Activated CD4-positive, alpha-beta T cell treated with anti-CD3 and anti-CD28 coated beads for 36 hours (primary cell): ENCODE measurements around the gene RNF213. TPM values are rescaled to one million over a fixed set of nuclear protein-coding genes. Genes with fewer than 3 reads are reported as not detected.
"Not testable (repeated sequence)": the region's sequence is repeated elsewhere in the genome, so short reads cannot be mapped to it uniquely, and the experiment has no call there.

Source experiments
- ATAC-seq: fragments of 200-7000 bp; cut with Tn5 transposase; one replicate; pipeline ENCODE4 v1.10.0; 2021; ENCODE audit warnings: mild to moderate bottlenecking, moderate library complexity
- CTCF ChIA-PET: fragments of 350-600 bp; sonication (Branson Sonifier 250); formaldehyde crosslinking; loops from one replicate; lab custom pipeline; 2021; ENCODE audit warnings: antibody characterized with exemption; lab: Charles Lee
- POLR2A ChIA-PET: fragments of 350-600 bp; sonication (Branson Sonifier 250); formaldehyde crosslinking; loops from one replicate; lab custom pipeline; 2021; ENCODE audit warnings: antibody characterized with exemption, inconsistent platforms; lab: Charles Lee
- DNase-seq: peaks from one replicate; pipeline ENCODE4 v3.0.0-alpha.2; 2020
- H3K27ac Mint-ChIP-seq: one replicate; pipeline ENCODE4 v1.8.0; 2021; ENCODE audit warnings: mixed read lengths
- H3K27me3 Mint-ChIP-seq: one replicate; pipeline ENCODE4 v1.8.0; 2021; ENCODE audit warnings: mixed read lengths
- H3K36me3 Mint-ChIP-seq: one replicate; pipeline ENCODE4 v1.8.0; 2021; ENCODE audit warnings: low read depth, mixed read lengths
- H3K4me1 Mint-ChIP-seq: one replicate; pipeline ENCODE4 v1.8.0; 2021; ENCODE audit warnings: mixed read lengths
- H3K4me3 Mint-ChIP-seq: one replicate; pipeline ENCODE4 v1.8.0; 2021; ENCODE audit warnings: mild to moderate bottlenecking, moderate library complexity, mixed read lengths
- H3K9me3 Mint-ChIP-seq: one replicate; pipeline ENCODE4 v1.8.0; 2021; ENCODE audit warnings: low read depth, mixed read lengths
- intact Hi-C, 2 experiments: fragments of 100-400 bp; cut with DNase I in 1 of 2; cut with micrococcal nuclease in 1 of 2; formaldehyde crosslinking; loops; one replicate each; pipeline versions ENCODE4 v1.14.2 to v1.15.1; 2022 to 2024; cut with DNase I, micrococcal nuclease
- total RNA-seq, 2 experiments: library from RNA; stranded (reverse); gene quantifications; one replicate each; pipeline ENCODE4 v1.2.3, GENCODE V29; 2021

Gene RNF213
- total RNA-seq, 2 experiments from 2014 or later = 334 to 366 TPM

DNA sequence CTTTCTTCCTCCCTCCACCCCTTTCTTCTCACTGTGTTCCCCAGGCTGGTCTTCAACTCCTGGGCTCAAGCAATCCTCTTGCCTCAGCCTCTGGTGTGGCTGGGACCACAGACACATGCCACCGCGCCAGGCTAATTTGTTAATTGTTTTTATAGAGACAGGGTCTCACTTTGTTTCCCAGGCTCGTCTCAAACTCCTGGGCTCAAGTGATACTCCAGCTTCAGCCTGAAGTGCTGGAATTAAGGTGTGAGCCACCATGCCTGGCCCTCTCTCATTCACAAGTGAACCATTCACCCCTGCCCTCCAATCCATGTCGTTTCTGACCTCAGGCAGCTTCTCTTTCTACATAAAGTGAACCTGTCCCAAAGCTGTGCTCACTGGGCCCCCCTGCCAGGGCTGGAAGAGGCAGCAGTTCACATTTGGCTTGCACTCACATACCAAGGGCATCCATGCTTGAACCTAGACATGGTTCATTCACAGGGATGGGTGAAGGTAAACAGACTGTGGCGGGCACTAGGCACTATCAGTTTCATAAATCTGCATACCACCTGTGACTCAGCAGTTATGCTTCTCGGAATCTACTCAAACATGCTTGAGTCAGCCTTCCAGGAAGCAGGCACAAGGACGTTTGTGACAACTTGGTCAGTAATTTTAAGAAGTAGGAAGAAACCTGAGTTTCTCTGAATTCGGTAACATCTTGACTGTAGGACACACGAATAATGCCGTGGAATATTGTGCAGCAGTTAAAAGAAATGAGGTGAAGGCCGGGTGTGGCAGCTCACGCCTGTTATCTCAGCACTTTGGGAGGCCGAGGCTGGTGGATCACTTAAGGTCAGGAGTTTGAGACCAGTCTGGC, 6.0 kb upstream of the RNF213 start:
- Mint-ChIP-seq H3K9me3 (no peaks in the 10 kb centered on the region), H3K36me3 (peaks cover 2% of the 10 kb centered on the region), H3K4me1 (peaks cover 71% of the 10 kb centered on the region), H3K4me3 (peak overlapping the region; percentile 64), H3K27ac (peak overlapping the region; percentile 97), H3K27me3 (no peaks in the 10 kb centered on the region)
- POLR2A ChIA-PET = no interaction called here
- DNase-seq (peak; percentile 83), ATAC-seq (peak; percentile 62)
- intact Hi-C loops = loop anchor here (1.0 to 10.0 kb wide), 6 partner anchors 11 to 638 kb away; no protein-coding TSS in a partner anchor
- CTCF ChIA-PET = interaction anchor here (0.7 to 1.8 kb wide), 2 partner anchors 12 to 59 kb away, joined by 4 to 5 read pairs; no protein-coding TSS in a partner anchor

GRCh38 chr17:80256034-80256350, 4.7 kb upstream of the RNF213 start:
- Mint-ChIP-seq H3K27ac (peak overlapping the region; percentile 60), H3K4me3 (no peak overlapping the region), H3K36me3 (peaks cover 2% of the 10 kb centered on the region), H3K9me3 (no peaks in the 10 kb centered on the region), H3K27me3 (no peaks in the 10 kb centered on the region), H3K4me1 (peaks cover 74% of the 10 kb centered on the region)
- intact Hi-C loops = loop anchor here (5.0 to 10.0 kb wide), 2 partner anchors 261 to 636 kb away; no protein-coding TSS in a partner anchor
- ATAC-seq (no peak), DNase-seq (no peak)
- CTCF ChIA-PET = no interaction called here
- POLR2A ChIA-PET = no interaction called here

GRCh38 chr17:80257716-80258213, 2.9 kb upstream of the RNF213 start:
- no peak for ATAC-seq
- peaks cover 4% of the 10 kb centered on the region for H3K36me3 Mint-ChIP-seq
- POLR2A ChIA-PET = no interaction called here
- peak overlapping the region; percentile 98 for H3K27ac Mint-ChIP-seq
- DNase-seq = no peak
- peak overlapping the region; percentile 79 for H3K4me3 Mint-ChIP-seq
- H3K9me3 Mint-ChIP-seq = no peaks in the 10 kb centered on the region
- intact Hi-C loops = loop anchor here (1.0 to 10.0 kb wide), 5 partner anchors 38 to 635 kb away; partner anchors contain the start of gene CCDC40 (in 1 of the 2)
- CTCF ChIA-PET = no interaction called here
- no peaks in the 10 kb centered on the region for H3K27me3 Mint-ChIP-seq
- peaks cover 82% of the 10 kb centered on the region for H3K4me1 Mint-ChIP-seq

- POLR2A ChIA-PET, H3K9me3 Mint-ChIP-seq, CTCF ChIA-PET, H3K36me3 Mint-ChIP-seq, H3K27me3 Mint-ChIP-seq: not testable (repeated sequence)
- intact Hi-C loops = loop anchor here (1.0 to 10.0 kb wide), 5 partner anchors 39 to 634 kb away; partner anchors contain the start of gene CCDC40 (in 1 of the 2)
- peak overlapping the region; percentile 98 for H3K27ac Mint-ChIP-seq
- DNase-seq (peak; percentile 55), ATAC-seq (peak; percentile 21)
- peak overlapping the region; percentile 79 for H3K4me3 Mint-ChIP-seq
- H3K4me1 Mint-ChIP-seq = peaks cover 81% of the 10 kb centered on the region
Observed at GRCh38 chr17:80258296-80258695, 2.4 kb upstream of the RNF213 start.

DNA sequence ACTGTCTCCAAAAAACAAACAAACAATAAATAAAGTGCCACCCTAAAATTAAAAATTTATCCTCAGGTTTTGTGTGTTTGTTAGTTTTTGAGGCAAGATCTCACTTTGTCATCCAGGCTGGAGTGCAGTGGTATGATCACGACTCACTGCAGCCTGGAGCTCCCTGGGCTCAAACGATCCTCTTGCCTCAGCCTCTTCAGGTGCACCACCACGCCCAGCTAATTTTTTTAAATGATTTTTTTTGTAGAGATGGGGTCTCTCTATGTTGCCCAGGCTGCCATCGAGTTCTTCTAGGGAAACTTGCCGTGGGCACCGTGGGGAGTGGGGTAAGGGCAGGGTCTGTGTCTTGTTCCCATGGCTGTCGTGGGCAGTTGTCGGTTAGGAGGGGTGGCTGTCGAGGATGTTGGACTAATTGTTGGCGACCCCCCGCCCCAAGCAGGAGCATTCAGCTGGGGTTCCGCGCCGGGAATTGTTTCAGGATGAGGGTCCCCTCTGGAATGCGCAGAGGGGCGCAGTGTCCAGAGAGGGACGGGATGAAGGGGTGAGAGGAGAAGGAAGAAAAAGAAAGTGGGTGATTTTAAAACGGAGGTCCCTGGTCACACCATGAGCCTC, 1.1 kb upstream of the RNF213 start:
- ChIA-PET CTCF (no interaction called here), POLR2A (interaction anchor here (0.7 to 1.2 kb wide), 2 partner anchors 40 to 1431 kb away, joined by 4 read pairs; no protein-coding TSS in a partner anchor)
- Mint-ChIP-seq H3K4me1 (peaks cover 70% of the 10 kb centered on the region), H3K27ac (peak overlapping the region; percentile 98), H3K4me3 (peak overlapping the region; percentile 79), H3K9me3 (no peaks in the 10 kb centered on the region), H3K27me3 (no peaks in the 10 kb centered on the region), H3K36me3 (peaks cover 16% of the 10 kb centered on the region)
- ATAC-seq = no peak
- peak; percentile 61 for DNase-seq
- intact Hi-C loops = loop anchor here (2.0 to 10.0 kb wide), 11 partner anchors 195 to 835 kb away; partner anchors contain the start of genes CBX4 (in 1 of the 2), CBX8 (in 1 of the 2), CCDC40 (in 1 of the 2) and CHMP6 (in 1 of the 2)

DNA sequence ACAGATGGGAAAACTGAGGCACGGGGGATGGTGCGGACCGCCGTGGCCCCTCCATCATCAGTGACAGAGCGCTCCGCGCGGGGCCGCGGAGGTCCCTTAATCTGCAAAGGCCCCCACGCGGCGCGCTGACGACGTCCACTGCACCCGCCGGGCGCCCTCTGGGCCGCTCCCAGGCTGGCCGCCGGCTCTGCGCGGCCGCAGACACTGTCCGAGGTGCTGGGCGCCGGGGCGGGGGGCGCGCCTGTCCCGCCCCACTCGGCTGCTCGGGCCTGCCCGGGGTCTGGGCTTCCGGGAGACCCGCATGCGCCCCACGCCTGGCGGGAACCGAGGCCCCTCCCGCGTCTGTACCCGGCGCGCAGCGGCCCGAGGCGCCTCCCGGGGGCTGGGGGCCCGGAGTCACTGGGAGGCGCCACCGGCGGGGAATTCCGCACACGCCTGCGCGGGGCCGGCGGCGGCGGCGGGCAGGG, 550 bp upstream of the RNF213 start:
- Mint-ChIP-seq H3K4me3 (peak overlapping the region; percentile 79), H3K4me1 (peaks cover 65% of the 10 kb centered on the region), H3K27ac (peak overlapping the region; percentile 98), H3K9me3 (no peaks in the 10 kb centered on the region), H3K27me3 (no peaks in the 10 kb centered on the region), H3K36me3 (peaks cover 20% of the 10 kb centered on the region)
- DNase-seq (peak; percentile 90), ATAC-seq (peak; percentile 32)
- ChIA-PET CTCF (no interaction called here), POLR2A (interaction anchor here (0.7 to 1.6 kb wide), 3 partner anchors 50 to 1430 kb away, joined by 3 to 4 read pairs (median 3); no protein-coding TSS in a partner anchor)
- intact Hi-C loops = loop anchor here in 1 of 2 experiments (2.0 to 10.0 kb wide), 7 partner anchors 195 to 835 kb away; partner anchors contain the start of genes CBX4, CBX8 and CHMP6

GRCh38 chr17:80261159-80261894, 675 bp downstream of the RNF213 start:
- ChIA-PET POLR2A (interaction anchor here (1.1 to 1.6 kb wide), 3 partner anchors 41 to 113 kb away, joined by 3 to 4 read pairs (median 3); partner anchors contain the start of genes SGSH and SLC26A11), CTCF (interaction anchor here (1.6 kb wide), 1 partner anchor 8 kb away, joined by 4 read pairs; no protein-coding TSS in a partner anchor)
- Mint-ChIP-seq H3K27me3 (no peaks in the 10 kb centered on the region), H3K36me3 (peaks cover 29% of the 10 kb centered on the region), H3K9me3 (no peaks in the 10 kb centered on the region), H3K4me1 (peaks cover 63% of the 10 kb centered on the region), H3K27ac (peak overlapping the region; percentile 91), H3K4me3 (peak overlapping the region; percentile 98)
- intact Hi-C loops = loop anchor here in 1 of 2 experiments (1.0 to 10.0 kb wide), 9 partner anchors 114 to 833 kb away; partner anchors contain the start of genes CBX4, CBX8, CHMP6 and EIF4A3
- ATAC-seq (peak; percentile 20), DNase-seq (peak; percentile 84)

GRCh38 chr17:80261895-80262279, 1.2 kb downstream of the RNF213 start:
- ChIA-PET POLR2A (interaction anchor here (0.6 to 1.6 kb wide), 3 partner anchors 42 to 1467 kb away, joined by 3 to 7 read pairs (median 4); partner anchors contain the start of genes SGSH and SLC26A11), CTCF (interaction anchor here (0.7 to 1.6 kb wide), 2 partner anchors 9 to 255 kb away, joined by 3 to 4 read pairs; no protein-coding TSS in a partner anchor)
- Mint-ChIP-seq H3K4me1 (peaks cover 58% of the 10 kb centered on the region), H3K27me3 (no peaks in the 10 kb centered on the region), H3K4me3 (peak overlapping the region; percentile 98), H3K36me3 (peaks cover 29% of the 10 kb centered on the region), H3K9me3 (no peaks in the 10 kb centered on the region), H3K27ac (peak overlapping the region; percentile 91)
- ATAC-seq (no peak), DNase-seq (no peak)
- intact Hi-C loops = loop anchor here (1.0 to 10.0 kb wide), 11 partner anchors 43 to 833 kb away; partner anchors contain the start of genes EIF4A3 (in 2 of the 2), CBX4 (in 1 of the 2), CBX8 (in 1 of the 2) and CHMP6 (in 1 of the 2)

GRCh38 chr17:80262291-80262690, 1.6 kb downstream of the RNF213 start:
- Mint-ChIP-seq H3K4me3 (peak overlapping the region; percentile 98), H3K27ac (peak overlapping the region; percentile 91), H3K9me3 (no peaks in the 10 kb centered on the region), H3K4me1 (peaks cover 61% of the 10 kb centered on the region), H3K36me3 (peaks cover 32% of the 10 kb centered on the region), H3K27me3 (no peaks in the 10 kb centered on the region)
- CTCF ChIA-PET = interaction anchor here (0.7 to 1.6 kb wide), 2 partner anchors 9 to 256 kb away, joined by 3 to 4 read pairs; no protein-coding TSS in a partner anchor
- ATAC-seq (no peak), DNase-seq (peak; percentile 38)
- POLR2A ChIA-PET = interaction anchor here (0.6 to 1.1 kb wide), 2 partner anchors 42 to 1468 kb away, joined by 4 to 7 read pairs; partner anchors contain the start of genes SGSH and SLC26A11
- intact Hi-C loops = loop anchor here (2.0 to 10.0 kb wide), 6 partner anchors 43 to 833 kb away; partner anchors contain the start of genes CBX4 (in 1 of the 2), CHMP6 (in 1 of the 2) and EIF4A3 (in 1 of the 2)
